Left kidney (tissue), 2 donors: ENCODE results near the gene TP63. TPM values are rescaled to one million over a fixed set of nuclear protein-coding genes. Genes with fewer than 3 reads are reported as not detected.

Experiments used
- DNase-seq: peaks from one replicate; pipeline ENCODE4 v3.0.0-alpha.2; 2013
- polyA plus RNA-seq: library from polyadenylated mRNA; unstranded; fragments of 120-200 nt; gene quantifications from one replicate; pipeline ENCODE4 v1.2.1, GENCODE V29; 2013; ENCODE audit not compliant: insufficient read length

TP63 gene
- polyA plus RNA-seq, 1 donor = 1.6 TPM

DNA sequence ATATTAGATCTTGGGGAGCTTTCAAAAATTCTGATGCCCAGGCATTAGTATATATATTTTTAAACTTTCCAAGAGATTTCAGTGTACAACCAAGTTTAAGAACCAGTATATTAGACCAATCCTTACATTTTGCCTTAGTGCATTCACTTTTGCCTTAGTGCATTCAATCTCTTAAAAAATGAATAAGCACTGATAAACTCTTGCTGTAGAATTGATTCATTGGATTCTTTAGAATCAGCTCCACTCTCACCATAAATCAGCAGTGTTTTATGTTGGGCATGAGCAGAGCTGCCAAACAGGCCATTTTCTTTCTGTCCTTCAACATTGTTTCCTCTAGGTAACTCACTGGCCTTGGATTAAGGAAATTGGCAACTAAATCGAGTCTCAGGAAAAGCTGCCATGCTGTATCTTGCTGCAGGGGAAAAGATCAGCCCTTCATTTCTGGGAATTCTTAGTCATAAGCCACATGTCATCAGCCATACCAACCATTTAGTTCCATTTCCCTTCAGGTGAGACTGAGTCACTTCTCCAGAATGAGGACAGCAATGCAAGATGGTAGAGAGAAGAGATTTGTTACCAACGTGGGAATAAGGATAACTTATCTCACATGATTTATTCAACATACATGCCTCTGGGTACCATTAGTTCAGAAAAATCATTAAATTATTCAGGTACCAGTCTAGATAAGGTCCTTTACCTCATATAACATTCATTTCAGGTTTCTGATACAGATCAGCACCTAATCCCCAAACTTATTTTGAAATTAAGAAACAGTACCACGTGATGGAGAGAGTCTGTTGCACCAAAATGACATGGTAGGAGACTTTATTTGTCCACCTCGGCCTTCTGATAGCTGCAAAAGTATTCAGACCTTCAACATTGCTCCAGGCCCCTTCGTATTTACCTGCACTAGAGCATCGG is 297.0 kb downstream of the TP63 start:
- DNase-seq = no peak

DNA sequence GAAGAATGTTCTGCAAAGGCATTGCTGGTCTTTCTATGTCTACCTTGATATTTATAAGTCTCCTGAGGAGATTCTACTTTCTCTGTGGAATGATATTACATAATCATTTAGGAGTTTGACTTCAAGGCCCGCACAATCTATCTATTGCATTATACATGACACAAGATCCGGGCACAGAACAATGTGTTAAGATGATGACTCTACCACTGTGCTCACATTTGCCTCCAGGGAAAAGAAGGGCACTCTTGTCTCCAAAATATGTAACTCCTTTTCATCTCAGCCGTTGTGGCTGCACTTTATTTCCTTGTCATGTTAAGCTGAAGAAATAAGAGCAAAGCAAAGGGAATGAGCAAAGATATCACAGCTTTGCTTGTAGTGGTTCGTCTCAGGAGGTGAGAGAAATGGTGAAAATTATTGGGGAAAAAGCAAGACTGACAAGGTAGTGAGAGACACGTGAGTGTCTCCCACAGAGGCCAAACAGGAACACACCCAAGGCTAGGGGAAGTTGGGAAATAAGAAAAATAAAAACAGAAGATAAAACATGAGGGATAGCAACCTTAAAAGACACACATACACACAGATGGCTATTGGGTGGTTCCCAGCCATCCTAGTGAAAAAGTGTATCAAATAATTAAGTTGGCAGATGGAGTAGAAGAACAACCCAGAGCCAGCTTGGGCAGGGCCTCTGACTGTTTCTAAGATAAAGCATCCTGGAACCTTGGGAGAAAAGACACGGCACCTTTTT is 305.2 kb downstream of the TP63 start:
- DNase-seq = no peak

DNA sequence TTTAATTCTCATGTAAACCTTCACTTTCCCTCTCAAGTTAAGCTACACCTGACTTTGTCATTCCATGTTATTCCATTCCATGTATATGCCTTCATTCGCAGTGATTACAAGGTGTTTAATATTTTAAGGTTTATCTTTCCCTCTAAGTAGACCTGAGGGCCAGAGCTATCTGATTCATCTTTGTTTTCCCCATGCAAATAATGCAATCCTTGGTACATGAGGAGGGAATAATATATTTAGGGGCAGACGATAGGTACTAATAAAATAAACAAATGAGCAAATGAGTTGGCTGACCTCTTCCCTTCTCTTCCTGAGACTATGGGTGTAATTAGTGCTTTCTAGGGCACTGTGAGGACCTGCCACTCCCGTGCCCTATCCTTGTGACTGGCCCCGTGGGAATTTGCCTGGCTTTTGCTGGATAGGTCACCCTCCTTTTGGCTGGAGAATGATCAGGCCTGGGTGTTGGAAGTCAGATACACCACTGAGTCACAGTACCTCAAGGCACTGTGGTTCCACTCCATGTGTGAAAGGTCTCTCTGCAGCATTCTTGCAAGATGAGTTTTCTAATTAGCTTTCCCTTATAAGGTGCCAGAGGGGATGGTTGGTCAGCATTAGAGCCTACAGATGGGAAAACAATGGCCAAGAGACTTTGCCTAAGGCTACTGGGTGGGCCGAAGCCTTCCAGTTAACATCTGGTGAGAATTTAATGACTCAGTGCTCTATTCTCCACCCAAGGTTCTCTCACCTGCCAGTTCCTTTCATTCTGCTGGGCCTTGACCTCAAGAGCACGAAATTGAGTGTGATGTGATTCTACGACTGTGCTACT is 306.3 kb downstream of the TP63 start:
- DNase-seq = no peak

DNA sequence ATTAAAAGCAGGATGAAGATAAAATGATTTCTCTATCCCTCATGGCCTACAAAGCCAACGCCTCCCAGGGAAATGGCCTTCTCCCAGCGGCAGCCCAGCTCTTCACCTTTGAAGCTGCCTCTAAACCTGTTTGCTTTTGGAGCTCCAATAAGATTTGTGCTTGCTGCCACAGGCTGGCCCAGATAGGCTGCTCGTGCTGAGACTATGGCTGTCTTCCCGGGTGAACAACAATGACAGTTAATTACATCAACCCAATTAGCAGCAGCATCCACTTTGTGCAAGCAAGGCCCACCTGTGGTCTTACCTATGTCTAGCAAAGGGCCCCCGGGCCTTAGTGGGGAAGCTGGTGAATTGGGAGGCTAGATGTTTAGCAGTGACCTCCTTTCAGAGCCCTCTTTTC is 309.9 kb downstream of the TP63 start:
- no peak for DNase-seq

DNA sequence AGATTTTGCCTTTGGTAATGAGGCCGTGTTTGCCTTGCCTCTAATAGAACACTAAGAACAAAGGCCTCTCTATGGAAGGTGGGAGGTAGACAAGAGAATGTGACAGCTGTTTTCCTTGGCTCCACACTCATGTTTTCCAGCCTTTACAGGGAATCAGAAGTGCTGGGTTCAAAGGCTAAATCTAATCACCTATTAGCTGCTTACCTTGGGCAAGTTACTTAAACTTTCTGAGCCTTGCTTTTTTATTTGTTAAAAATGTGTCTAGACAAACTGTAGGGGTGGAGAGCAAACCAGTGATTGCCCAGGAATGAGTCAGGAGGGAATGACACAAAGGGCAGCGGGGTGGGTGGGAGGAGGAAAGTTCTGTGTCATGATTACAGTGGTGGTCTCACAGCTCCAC is 310.5 kb downstream of the TP63 start:
- no peak for DNase-seq

DNA sequence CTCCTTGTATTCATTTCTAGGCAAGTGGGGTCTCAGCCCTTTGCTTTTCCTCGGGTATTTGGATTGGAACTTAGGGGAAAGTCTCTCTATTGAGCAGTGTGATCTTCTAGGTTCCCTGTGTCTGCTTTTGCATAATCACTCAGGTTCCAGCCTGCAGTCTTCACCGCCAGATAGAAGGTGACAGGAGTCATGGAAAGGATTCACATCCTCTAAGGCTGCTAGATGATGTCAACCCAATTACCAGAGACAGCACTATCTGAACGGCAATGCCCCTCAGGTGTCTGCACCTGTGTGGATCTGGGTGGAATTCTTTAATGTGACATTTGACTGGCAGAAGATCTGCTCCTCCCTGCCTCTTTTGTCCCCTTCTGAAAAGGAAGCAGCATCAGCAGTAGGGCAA is 311.8 kb downstream of the TP63 start:
- no peak for DNase-seq

DNA sequence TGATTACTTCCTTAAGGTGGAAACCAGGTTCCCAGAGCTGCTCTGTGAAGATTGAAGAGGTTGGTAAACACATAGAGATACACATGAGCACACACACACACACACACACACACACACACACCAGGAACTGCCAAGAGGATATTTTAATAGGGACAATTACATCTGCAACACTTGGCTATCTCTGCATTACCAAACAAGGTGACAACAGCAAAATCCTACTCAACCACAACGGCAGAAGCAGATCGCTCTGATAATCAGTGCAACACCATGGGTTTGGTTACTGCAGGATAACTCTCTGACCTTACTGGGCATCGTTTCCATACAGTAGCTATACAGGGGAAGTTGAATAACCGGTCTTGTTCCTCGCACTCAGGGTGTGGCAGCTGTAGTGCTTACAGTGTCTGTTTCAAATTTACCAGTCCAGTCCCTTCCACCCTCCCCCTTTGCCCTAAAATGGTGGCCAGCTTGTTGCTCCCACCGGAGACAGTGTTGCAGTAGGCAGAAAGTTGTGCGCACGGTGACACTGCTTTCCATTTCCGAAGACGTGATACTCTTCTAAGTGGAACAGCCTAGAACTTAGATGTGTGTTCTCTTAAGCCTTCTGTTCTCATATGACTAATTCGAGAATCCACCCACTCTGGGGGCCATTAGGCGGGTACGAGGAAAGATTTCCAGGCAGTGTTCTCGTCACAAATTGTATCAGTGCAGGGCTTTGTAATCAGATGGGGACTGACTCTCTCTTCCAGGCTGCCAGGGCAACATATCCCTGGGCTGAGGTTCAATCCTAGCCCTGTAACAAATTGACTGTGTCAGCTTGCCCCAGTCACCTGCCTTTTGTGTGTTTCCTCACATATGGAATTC is 313.3 kb downstream of the TP63 start:
- no peak for DNase-seq

DNA sequence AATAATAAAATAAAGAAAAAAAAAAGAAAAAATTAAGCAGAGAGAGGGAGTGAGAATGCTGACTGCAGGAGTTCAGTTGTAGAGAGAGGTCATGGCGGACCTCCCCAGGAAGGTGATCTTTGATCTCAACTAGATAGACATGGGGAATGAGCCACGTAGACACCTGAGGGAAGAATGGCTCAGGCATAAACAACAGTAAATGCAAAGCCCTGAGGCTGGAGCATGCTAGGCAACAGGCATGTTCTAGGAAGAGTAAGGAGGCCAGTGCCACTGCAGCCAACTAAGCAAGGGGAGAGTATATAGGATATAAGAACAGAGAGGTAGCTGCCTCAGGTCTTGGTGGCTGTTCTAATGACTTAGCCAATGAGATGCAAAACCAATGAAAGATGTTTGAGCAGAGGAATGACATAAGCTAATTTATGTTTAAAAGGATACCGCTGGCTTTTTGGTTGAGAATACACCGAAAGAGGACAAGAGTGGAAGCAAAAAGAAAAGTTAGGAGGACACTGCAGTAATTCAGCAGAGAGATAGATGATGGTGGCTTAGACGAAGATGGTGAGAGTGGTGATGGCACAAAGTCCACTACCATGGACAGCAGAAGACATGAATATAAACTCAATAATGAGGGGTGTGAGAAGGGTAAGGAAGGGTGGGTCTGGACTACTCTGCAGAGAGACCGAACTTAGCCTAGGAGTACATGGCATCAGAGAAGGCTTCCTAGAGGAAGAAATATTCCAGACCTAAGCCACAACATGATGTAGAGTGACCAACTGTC is 314.9 kb downstream of the TP63 start:
- no peak for DNase-seq
